ENCODE measurements around the gene ATG9B.
"Not testable (repeated sequence)": the region's sequence is repeated elsewhere in the genome, so short reads cannot be mapped to it uniquely, and the experiment has no call there.

ATG9B gene

DNA sequence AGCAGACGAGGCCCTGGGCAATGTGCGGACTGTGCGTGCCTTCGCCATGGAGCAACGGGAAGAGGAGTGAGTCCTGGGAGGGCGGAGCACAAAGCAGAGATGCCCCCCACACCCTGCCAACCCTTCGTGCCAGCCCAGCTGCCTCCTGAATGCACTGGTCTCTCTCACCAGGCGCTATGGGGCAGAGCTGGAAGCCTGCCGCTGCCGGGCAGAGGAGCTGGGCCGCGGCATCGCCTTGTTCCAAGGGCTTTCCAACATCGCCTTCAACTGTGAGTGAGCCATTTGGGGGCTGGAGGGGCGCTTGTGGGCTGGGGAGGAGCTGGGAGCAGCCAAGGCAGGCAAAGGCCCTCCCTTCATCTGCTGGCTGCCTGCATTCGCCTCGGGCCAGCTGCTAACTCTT, 11.6 kb upstream of the ATG9B start:
- DNase-seq = no peak

DNA sequence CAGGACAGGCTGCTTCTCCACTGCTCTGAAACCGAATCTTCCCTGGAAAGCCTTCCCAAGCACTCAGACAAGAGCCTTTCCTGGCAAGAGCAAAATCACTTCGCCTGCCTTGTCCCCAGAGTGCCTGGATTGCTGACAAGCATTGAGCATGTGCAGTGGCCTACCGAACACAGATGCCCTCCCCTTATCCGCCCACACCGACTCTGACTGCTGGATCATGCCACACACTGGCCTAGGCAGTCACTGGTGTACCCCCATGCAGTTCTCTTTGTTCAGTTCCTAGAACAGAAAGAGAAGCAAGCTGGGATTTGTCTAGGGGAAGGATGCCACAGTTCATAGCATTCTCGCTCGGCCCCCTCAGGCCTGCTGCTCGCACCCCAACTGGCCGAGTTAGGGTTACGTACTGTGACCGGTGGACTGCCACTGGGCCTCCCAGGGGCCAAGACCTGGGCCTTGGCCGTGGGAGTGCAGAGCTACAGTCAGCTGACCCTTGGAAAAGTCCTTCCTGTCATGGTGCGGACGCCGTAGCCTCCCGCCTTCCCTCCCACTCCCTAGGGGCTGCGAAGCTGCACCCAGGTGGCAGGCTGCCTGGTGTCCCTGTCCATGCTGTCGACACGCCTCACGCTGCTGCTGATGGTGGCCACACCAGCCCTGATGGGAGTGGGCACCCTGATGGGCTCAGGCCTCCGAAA, 10.9 kb upstream of the ATG9B start:
- DNase-seq = no peak

DNA sequence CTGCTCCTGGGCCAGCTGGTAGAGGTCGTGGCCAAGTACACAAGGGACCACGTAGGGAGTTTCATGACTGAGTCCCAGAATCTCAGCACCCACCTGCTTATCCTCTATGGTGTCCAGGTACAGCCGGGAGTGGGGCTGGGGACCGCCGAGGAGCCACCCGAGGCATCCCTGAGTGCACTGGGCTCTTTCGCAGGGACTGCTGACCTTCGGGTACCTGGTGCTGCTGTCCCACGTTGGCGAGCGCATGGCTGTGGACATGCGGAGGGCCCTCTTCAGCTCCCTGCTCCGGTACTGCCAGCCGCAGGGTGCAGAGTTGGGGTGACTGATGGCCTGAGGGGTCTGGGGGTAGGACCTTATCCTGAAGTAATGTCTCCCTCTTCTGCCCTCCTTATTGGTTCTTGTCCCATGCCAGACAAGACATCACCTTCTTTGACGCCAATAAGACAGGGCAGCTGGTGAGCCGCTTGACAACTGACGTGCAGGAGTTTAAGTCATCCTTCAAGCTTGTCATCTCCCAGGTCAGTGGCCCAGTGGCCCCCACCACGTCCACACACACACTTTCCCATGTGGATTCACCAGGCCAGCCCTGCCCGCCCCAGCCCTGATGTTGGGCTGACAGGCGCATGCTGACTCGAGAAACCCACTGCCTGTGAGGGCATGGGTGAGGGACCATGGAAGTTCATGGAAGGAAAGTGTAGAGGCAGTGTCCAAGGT, 10.2 kb upstream of the ATG9B start:
- no peak for DNase-seq

DNA sequence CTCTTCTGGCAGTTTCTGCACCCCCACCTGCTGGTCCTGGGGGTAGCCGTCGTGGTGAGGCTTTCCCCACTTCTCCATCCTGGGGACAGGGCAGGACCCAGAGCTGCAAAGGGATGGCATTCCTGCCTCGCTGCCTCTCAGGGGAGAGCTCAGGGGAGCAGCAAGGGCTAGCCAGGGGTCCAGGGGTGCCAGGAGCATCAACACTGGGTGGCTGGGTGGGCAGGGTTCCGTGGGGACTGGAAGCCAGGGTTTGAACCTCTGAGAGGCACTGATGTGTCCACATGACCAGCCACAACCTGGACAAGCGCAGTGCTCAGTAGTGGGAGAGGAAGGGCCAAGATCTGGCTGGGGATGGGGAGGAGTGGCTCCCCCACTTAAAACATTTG, 9.6 kb upstream of the ATG9B start:
- DNase-seq = no peak

DNA sequence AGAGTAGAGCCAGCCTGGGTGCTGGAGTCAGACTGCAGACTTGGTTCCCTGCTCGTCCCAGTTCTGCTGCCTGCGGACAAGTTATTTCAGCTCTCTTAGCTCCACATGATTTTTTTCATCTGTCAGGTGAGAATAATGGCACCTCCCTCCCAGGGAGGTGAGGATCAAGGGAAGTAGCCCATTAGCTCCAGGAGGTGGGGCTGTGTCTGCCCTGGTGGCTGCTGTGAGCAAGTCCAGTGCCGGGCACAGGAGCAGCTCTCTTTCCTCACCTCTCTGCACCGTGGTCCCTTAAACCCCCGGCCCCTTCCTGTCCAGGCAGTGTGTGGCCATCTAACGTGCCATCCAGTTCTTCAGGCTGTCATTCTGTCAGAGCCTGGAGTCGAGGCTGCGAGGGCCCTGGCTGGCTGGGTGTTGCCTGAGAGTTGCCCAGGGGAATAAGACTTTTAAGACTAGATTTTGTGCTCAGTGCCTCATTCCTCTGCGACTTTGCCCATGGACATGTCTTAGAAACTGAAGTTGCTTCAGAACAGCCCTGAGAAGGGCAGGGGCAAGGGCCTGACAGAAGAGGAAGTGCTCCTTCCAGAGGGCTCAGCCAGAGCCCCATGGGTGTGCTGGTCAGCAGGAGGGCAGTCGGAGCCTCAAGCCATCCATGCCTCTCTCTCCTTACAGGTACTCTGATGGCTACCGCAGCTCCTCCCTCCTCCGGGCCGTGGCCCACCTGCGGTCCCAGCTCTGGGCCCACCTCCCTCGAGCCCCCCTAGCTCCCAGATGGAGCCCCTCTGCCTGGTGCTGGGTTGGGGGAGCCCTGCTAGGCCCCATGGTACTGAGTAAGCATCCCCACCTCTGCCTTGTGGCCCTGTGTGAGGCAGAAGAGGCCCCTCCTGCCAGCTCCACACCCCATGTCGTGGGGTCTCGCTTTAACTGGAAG, 8.9 kb upstream of the ATG9B start:
- no peak for DNase-seq

DNA sequence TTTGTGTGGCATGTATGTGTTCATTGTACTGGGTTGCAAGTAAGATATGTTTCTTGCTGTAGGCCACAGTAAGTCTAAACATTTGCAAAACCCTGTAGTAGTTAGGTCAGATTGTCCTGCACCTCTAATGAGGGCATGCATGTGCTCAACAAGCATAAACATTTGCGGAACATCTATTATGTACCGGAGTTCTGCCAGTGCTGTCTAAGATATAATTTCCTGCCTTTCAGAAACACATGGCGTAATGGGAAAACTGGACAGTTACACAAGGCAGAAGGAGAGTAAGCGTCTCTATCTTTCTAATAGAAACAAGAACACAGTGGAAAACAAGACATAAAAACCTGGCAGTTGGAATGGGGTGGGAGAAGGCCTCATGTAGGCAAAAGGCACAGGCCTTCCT, 6.7 kb upstream of the ATG9B start:
- no peak for DNase-seq

DNA sequence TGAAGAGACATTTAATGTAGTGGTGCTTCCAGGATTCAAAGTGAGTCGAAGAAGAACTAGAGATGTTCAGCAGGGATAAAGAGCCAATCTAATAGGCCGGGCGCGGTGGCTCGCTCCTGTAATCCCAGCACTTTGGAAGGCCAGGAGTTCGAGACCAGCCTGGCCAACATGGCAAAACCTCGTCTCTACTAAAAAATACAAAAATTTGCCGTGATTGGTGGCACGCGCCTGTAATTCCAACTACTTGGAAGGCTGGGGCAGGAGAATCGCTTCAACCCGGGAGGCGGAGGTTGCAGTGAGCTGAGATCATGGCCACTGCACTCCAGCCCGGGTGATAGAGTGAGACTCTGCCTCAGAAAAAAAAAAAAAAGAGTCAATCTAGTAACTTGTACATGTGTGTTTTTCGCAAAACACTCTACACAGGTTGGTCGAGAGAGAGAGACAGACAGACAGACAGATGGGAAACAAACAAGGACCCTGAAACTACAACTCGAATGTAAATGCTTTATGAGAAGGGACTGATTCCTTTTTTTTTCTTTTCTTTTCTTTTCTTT, 4.7 kb upstream of the ATG9B start:
- DNase-seq = no peak

DNA sequence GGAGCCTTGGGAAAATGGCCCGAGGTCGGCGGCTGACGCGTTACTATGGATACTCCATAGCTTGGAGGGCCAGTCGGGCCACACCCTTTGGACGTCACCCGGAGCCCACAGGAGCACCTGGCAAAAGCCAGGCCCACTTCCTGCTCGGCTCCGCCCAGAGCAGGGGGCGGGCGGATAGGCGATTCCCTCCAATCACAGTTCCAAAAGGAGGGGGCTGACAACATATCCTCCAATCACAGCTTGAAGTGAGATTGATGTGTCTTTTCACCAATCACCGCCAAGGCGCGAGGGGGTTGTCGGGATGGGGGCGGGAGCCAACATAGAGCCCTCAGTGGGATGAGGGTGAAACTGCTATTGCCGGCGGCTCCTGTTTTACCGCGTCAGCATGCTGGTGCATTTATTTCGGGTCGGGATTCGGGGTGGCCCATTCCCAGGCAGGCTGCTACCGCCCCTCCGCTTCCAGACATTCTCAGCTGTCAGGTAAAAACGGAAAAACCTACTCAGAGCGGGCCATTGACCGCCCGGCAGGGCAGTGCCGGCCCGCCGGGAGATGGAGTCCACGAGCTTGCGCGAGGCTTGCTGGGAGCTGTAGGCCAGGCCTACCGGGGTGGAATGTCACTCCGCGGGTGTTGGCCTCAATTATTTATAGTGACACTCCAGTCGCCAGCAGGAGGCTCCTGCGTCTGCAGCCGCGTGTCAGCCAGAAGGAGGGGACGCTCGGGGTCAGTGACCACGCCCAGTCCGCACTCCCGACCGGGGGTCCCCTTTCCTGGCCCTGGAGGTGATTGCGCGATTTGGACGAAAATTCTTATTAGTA, 4.0 kb upstream of the ATG9B start, which contains the start of gene ABCB8:
Gene ABCB8, plus strand, starts transcription at position 320 of the 817 bp plus-strand sequence. Its CDS starts 66 bp downstream, at position 386.
- DNase-seq = peak; percentile 29

DNA sequence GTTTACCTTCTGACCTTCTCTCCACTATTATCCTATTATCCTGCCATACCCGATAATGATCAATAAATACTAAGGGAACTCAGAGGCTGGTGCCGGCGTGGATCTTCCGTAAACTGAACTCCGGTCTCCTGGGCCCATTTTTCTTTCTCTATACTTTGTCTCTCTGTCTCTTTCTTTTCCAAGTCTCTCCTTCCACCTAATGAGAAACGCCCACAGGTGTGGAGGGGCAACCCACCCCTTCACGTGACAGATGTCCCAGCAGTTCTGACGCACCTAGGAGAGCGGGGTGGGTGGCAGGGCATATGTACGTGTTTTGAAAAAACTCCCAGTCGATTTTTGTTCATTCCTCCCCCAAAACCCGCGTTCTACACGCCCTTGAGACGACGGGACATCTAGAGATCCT, 3.4 kb upstream of the ATG9B start:
- DNase-seq = not testable (repeated sequence)

DNA sequence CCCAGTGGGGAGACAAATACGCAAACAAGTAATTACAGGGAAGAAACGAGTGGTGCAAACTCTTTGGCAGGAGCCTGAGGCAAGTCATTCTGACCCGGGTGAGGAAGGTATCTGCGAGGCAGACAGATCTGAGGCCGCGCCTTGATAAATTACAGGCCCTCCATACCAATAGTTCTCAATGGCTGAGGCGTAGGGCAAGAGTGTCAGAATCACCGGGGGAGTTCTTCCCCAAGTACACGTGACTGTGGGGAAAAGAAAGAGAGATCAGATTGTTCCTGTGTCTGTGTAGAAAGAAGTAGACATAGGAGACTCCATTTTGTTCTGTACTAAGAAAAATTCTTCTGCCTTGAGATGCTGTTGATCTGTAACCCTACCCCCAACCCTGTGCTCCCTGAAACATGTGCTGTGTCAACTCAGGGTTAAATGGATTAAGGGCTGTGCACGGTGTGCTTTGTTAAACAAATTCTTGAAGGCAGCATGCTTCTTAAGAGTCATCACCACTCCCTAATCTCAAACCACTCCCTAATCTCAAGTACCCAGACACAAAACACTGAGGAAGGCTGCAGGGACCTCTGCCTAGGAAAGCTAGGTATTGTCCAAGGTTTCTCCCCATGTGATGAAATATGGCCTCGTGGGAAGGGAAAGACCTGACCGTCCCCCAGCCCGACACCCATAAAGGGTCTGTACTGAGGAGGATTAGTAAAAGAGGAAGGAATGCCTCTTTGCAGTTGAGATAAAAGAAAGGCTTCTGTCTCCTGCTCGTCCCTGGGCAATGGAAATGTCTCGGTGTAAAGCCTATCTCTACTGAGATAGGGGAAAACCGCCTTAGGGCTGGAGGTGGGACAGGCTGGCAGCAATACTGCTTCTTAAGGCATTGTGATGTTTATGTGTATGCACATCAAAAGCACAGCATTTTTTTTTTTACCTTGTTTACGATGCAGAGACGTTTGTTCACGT, 2.8 kb upstream of the ATG9B start:
- not testable (repeated sequence) for DNase-seq

DNA sequence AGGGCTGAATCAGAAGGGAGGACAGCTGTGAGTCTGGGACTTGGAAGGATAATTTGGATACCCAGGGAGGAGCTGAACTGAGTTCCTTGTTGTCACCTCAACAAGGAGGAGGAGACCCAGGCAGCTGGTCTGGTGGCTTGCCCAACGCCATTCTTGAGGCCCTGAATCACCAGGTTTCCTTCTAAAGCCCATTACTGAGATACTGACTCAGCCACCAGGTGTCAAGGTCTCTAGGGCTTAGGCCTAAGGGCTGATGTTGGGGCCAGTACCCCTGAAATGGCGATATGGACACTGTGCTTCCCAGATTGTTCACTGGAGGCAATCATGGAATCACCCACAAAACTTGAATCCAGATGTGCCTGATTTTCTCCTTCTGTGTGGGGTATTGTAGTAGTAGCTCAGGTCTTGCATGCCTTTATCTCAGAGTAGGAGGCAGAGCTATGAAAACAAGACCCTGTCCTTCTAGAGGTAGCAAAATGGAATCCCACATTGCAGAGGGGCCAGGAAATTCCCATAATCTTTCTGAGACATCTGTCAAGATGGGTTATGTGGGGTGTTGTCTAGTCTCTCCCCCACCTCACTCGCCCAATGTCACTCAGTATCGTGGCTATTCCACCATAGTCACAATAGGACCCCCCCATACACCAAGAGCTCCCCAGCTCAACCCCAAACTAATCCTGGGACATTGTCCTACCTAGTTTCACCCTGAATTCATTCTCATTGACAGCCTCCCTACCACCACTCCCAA, 1.8 kb upstream of the ATG9B start:
- DNase-seq = no peak

DNA sequence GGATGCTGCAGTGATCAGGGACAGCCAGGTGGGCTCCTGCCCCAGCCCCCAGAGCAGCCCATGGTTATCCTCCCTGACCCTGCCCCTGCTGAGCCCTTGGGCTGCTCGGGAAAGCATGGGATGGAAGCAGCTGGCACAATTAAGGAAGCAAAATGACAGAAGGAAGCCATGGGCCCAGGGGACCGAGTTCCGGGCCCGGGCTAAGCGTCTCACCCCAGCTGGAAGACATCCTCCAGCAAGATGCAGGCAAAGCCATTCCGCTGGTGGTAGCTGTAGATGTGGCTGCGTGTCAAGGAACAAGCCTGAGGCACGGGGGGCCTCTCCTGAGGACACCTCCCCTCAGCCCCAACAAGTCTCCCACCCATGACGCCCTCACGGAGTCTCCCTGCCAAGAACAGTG, 1.1 kb downstream of the ATG9B start:
- DNase-seq = no peak

DNA sequence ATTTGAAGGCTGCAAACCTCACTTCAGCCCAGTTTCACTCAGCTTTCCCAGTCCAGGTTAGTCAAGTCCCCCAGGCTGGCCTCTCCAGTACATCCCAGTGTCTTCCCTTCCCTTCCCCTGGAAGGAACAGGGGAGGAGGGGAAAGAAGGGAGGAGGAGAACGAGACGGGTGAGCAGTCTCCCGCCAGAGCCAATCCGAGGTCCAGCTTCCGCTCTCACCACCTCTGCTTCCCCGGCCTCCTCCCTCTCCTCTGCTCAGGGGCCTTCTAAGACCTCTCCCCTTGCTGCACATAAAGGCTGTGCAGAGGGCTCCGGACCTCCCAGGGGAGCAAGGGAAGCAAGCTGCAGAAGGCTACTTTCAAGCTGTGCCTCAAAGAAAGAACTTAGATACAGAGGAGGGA, 4.1 kb downstream of the ATG9B start:
- DNase-seq = no peak

DNA sequence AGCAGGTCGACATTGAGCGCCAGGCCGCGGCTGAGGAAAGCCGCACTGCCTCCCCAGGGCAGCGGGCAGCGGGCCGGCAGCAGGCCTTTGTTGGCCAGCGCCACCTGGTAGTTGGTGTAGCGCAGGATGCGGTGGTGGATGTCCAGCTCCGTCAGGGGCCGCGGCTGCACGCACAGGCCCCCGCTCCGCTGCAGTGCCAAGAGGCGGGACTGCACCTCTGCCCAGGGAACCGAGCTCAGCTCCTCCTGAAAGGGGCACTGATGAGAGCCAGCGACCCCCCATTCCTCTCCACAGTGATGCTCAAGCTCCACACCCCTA, 5.2 kb downstream of the ATG9B start:
- DNase-seq = no peak

DNA sequence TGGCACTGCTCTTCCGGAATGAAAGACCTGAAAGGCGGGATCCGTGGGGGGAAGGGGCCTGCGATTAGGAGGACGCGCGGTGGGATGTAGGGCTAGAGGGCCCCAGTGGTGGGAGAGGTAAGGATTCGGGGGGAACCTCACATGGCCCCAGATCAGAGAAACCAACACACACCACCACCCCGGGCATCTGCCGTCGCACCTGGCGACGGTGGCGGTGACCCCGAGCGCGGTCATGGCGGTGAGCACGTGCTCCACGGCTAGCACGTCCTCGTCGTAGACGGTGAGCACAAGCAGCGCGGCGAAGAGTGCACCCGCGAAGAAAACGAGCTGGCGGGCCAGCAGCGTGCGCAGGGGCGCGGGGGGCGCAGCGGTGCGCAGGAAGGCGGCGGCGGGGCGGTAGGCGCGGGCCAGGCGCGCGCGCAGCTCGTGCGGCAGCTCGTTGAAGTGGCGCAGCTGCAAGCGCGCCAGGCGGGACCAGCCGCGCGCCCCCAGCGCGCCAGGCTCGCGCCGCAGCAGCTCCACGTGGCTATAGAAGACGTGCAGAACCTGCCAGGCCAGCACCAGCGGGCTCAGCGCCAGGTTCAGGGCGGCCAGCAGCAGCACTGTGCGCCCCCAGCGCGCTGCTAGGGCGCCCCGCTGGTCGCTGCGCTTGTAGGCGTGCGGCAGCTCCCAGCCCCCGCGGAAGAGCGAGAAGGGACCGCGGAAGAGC, 5.7 kb downstream of the ATG9B start:
- no peak for DNase-seq

DNA sequence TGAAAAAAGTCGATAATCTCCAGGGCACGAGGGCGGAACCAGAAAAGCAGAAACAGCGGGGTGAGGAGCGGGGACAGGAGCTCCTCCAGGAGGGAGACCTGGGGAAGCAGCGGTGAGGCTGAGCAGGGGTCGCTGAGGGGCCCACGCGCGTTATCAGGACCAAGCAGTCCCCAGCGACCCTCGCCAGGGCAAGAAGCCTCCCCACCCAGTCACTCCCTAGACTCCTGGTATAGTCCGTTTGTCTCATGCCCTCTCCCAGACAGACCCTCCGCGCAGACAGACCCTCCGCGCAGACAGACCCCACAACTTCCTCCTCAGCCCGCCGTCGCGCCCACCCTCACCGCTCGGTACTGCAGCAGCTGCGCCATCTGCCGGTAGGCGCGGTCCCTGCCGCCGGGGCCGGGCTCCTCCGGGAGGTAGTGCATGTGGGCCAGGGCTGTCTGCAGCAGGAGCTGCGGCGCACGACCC, 6.3 kb downstream of the ATG9B start:
- no peak for DNase-seq

DNA sequence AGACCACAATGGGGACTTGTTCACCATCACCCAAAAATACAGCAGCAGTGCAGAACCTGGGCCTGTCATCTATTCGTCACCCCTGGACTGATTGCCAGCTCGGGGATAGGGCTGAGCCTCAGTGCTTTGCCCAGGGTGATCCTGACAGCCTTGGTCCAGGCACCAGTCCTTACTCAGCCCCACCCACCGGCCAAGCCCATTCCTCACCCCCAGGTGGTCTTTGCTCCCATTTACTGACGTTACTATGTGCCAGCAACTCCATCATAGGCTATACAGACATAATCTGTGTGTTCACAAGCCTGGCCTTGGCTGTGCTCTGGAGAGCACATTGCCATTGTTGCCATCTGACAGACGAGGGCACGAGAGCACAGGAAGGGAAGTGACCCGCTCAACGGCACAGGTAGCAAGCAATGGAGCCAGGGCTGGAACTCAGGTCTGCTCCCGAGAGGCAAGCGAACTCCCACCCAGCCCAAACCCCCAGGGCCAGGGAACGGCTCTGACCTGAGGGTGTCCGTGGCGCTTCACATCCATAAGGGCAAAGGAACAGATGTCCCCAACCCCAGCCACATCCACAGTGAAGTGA, 6.8 kb downstream of the ATG9B start:
- no peak for DNase-seq

DNA sequence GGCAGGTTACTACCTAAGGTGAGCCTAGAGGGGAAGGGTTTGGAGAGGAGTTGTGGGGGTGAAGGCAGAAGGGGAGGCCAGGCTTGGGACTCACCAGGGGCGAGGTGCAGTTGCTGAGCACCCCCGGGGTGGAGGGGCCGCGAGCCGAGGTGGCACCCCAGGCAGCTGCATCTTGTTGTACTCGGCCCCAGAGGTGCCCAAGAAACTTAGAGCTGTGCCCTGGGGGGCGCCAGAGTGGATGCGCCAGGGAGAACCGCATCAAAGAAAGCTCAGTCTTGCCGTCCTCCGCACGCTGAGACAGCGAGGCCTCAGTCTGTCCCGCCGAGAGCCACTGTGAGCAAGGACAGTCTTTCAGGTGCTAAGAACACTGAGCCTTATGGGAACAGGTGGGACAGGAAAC, 7.4 kb downstream of the ATG9B start:
- no peak for DNase-seq

DNA sequence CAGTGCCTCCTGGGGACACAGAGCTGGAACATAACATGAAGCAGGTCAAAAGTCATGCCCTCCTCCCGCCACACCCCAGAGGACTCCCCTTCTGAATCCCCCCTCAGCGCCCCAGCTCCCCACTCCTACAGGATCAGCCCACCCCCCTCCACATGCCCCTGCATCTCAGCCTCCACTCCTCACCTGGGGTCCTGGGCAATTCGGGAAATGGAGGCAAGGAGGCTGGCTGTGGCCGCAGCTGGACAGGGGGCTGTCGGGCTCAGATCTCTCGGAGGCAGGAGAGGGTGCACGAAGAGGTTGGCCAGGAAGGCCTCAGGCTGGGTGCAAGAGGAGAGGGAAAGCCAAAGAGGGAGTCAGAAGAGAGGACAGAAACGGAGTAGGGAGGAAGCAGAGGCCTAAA, 7.8 kb downstream of the ATG9B start:
- DNase-seq = no peak
